Measurements from ENCODE around the gene SLC4A2.

- no peak for TF ChIP-seq CTCF (IDR thresholded peaks at IDR 0.05)
- no peak for TF ChIP-seq POLR2A (IDR thresholded peaks at IDR 0.05)
Observed at GRCh38 chr7:151015967-151016366, 43.4 kb upstream of the SLC4A2 start.

All from right lobe of liver (tissue), 4 donors.